OCI-LY3 (cell line): ENCODE results near the gene CROCC.
"Not testable (repeated sequence)": the region's sequence is repeated elsewhere in the genome, so short reads cannot be mapped to it uniquely, and the experiment has no call there.

Source experiments
- EZH2phosphoT487 ChIP-seq: fragments of 200-600 bp; shearing (Covaris generic); IDR thresholded peaks from 2 replicates; pipeline ENCODE4 v1.6.1; 2018; ENCODE audit warnings: antibody characterized with exemption, mixed run types, low read depth
- TF ChIP-seq, protein P1 (sequence below): fragments of 200-600, 300-600 bp; sonication (generic); IDR thresholded peaks from 2 replicates; pipeline ENCODE4 v1.5.1; 2014; ENCODE audit warnings: antibody characterized with exemption, low read length, low read depth

DNA sequence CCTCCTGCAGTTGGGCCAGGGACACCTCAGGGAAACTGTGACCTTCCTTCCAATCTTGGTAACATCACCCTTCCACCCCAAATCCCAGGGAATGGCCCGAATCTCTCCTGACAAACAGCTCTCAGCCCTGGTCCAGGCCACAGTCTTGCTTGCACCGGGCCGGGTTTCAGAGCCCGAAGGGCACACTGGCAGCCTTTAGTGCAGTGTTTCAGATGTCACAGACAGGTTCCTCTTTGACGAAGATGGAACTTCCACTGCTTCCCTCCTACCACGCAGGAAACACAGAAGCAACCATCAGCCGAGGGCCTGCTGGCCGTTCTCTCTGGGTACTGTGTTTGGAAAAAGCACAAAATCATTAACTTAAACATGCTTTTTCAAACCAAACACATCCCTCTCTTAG lies 9.0 kb upstream of the CROCC start:
- TF ChIP-seq, protein P1, sequence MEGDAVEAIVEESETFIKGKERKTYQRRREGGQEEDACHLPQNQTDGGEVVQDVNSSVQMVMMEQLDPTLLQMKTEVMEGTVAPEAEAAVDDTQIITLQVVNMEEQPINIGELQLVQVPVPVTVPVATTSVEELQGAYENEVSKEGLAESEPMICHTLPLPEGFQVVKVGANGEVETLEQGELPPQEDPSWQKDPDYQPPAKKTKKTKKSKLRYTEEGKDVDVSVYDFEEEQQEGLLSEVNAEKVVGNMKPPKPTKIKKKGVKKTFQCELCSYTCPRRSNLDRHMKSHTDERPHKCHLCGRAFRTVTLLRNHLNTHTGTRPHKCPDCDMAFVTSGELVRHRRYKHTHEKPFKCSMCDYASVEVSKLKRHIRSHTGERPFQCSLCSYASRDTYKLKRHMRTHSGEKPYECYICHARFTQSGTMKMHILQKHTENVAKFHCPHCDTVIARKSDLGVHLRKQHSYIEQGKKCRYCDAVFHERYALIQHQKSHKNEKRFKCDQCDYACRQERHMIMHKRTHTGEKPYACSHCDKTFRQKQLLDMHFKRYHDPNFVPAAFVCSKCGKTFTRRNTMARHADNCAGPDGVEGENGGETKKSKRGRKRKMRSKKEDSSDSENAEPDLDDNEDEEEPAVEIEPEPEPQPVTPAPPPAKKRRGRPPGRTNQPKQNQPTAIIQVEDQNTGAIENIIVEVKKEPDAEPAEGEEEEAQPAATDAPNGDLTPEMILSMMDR, result not testable (repeated sequence)
- TF ChIP-seq EZH2phosphoT487, result not testable (repeated sequence)
